ENCODE data around the gene KDM4B.
A peak's percentile ranks its signal among the peaks of the same experiment; 100 is the strongest.

The KDM4B gene

GRCh38 chr19:5141850-5142724, 173.2 kb downstream of the KDM4B start:
- DNase-seq = no peak

DNA sequence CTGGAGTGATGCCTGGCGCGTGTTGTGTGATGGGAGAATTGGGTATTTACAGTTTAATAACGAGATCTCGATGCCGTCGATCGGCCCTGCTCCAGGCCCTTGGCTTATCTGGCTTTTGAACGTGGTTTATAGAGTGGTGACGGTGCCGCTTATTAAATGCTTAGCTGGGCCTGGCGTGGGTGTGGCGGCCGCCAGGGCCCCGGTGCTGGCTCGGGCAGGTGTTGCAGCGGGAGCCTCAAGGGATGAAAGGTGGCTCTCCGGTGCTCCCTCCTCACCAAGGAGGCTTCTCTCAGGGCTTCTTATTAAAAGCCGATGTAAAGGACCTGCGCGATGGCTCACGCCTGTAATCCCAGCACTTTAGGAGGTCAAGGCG, 173.8 kb downstream of the KDM4B start:
- DNase-seq = no peak

GRCh38 chr19:5143471-5144411, 174.8 kb downstream of the KDM4B start:
- no peak for DNase-seq

DNA sequence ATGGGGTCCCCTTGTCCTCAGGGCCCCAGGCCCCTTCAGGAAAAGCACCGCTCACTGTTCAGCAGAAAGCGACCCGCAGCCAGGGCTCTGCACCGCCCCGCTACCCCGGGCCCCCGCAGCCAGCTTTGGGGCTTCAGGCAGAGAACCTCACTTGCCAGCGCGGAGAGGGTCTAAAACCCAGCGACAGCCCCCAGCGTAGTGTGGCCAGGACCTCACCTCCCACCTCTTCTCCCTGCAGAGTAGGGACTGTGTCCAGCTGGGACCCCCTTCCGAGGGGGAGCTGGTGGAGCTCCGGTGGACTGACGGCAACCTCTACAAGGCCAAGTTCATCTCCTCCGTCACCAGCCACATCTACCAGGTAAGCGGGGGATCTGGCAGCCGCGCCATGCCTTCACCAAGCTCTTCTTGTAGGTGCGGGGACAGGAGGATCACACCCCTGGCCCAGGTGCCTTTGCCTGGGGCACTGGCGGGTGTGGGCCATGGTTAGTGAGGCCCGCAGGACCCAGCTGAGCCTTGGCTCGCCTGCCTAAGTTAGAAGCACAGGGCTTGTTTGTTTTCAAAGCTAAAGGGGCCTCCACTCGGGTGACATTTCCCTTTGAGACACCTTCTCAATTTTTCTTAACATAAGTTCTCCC, 175.7 kb downstream of the KDM4B start:
- no peak for DNase-seq

DNA sequence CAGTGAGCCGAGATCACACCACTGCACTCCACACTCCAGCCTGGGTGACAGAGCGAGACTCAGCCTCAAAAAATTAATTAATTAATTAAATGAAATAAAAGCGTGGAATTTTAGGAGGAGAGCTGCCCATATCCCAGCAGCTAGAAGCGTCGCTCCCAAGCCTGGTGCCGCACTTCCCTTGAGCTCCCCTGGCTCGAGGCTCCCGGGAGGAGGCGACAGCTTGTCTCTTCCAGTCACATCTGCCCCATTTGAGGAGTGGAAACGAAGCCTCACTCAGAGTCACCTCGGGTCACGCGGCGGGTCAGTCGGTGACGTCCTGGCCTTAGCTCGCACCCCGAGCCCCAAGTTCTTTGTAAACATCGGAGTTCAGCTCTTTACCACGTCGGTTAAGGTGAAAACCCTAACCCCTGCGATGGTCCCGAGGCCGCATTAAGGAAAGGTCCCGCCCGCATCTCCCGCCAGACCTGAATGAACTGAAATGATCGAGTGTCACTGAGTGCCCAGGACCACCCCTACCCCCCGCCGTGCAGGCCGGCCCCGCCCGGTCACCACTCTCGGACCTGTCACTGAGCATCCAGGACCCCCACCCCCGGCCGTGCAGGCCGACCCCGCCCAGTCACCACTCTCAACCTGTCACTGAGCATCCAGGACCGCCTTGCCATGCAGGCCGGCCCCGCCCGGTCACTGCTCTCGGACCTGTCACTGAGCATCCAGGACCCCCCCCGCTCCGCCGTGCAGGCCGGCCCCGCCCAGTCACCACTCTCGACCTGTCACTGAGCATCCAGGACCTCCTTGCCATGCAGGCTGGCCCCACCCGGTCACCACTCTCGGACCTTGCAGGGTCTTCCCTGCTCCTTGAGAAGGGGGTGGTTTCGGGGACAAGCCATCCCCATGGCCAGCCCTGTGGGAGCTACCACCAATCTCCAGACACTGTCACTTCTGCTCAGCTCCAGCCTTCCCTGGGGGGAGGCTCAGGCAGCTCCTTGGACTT, 176.9 kb downstream of the KDM4B start:
- no peak for DNase-seq

GRCh38 chr19:5147074-5147977, 178.4 kb downstream of the KDM4B start:
- no peak for DNase-seq

GRCh38 chr19:5147978-5148793, 179.3 kb downstream of the KDM4B start:
- no peak for DNase-seq

- DNase-seq = no peak
Observed at GRCh38 chr19:5148794-5149190, 179.9 kb downstream of the KDM4B start.

DNA sequence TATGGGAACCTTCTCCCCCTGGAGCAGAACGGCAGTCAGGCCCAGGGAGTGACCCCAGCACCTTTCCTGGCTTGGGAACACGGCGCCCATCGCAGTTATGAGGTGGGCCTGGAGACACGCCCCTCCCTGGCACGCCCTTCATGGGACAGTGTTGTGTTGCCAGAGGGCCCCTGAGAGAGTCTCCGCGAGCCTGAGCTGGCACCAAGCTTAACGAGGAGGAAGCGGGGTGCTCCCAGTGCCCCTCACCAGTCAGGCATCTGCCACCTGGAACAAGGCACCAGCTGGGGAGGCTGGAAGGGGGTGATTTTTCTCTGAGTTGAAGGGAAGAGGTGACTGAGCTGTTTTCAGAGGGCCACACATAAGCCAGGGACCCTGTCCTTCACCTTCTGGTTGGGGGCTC, 180.6 kb downstream of the KDM4B start:
- no peak for DNase-seq

GRCh38 chr19:5149932-5150901, 181.3 kb downstream of the KDM4B start:
- DNase-seq = no peak

DNA sequence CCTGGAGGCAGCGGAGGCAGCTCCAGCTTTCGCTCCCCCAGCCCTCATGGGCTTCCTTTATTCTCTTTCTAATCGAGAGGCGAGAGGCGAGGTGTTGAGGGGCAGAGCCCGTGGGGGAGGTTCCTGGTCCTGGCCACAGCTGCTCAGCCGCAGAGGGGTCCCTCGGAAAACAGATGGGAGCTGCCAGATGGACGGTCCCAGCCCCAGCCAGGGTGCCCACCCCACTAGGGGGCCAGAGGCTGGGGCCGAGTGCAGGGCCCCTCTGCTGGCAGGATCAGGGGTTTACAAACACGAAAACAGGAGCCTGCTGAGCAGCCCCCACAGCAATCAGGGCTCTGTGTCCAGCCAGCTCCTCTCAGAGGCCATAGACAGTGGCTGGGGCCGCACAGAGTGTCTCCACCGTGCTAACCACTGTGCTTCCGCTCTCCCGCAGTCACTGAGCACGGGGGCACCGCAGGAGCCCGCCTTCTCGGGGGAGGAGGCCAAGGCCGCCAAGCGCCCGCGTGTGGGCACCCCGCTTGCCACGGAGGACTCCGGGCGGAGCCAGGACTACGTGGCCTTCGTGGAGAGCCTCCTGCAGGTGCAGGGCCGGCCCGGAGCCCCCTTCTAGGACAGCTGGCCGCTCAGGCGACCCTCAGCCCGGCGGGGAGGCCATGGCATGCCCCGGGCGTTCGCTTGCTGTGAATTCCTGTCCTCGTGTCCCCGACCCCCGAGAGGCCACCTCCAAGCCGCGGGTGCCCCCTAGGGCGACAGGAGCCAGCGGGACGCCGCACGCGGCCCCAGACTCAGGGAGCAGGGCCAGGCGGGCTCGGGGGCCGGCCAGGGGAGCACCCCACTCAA, 182.2 kb downstream of the KDM4B start:
- DNase-seq = no peak

GRCh38 chr19:5152013-5152763, 183.3 kb downstream of the KDM4B start:
- DNase-seq = no peak

DNA sequence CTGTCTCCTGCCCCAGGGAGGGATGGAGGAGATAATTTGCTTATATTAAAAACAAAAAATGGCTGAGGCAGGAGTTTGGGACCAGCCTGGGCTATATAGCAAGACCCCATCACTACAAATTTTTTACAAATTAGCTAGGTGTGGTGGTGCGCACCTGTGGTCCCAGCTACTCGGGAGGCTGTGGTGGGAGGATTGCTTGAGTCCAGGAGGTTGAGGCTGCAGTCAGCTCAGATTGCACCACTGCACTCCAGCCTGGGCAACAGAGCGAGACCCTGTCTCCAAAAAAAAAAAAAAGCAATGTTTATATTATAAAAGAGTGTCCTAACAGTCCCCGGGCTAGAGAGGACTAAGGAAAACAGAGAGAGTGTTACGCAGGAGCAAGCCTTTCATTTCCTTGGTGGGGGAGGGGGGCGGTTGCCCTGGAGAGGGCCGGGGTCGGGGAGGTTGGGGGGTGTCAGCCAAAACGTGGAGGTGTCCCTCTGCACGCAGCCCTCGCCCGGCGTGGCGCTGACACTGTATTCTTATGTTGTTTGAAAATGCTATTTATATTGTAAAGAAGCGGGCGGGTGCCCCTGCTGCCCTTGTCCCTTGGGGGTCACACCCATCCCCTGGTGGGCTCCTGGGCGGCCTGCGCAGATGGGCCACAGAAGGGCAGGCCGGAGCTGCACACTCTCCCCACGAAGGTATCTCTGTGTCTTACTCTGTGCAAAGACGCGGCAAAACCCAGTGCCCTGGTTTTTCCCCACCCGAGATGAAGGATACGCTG, 184.0 kb downstream of the KDM4B start:
- no peak for DNase-seq

DNA sequence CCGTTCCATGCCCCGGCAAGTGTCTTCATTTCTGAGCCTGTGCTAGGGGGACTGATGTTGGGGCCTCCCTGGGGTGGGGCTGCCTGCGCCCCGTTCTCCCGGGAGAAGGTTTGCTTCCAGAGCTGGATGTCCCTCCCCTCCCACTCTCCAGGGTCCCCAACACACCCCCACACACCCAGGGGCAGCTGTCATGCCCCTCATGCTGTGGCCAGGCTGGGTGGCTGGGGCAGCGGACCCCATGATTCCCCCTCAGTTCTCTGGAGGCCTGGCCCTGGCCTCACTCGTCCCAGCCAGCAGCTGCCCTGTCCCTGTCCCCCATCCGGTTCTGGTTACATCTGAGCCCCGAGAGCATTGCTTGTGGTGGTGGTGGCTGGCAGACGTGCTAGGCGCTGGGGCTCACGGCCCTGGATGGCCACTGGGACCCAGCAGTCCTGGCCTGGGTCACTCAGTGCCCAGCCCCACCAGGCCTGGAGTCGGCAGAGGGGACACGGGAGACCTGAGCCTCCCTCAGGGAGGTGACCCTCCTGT, 184.8 kb downstream of the KDM4B start:
- no peak for DNase-seq

DNA sequence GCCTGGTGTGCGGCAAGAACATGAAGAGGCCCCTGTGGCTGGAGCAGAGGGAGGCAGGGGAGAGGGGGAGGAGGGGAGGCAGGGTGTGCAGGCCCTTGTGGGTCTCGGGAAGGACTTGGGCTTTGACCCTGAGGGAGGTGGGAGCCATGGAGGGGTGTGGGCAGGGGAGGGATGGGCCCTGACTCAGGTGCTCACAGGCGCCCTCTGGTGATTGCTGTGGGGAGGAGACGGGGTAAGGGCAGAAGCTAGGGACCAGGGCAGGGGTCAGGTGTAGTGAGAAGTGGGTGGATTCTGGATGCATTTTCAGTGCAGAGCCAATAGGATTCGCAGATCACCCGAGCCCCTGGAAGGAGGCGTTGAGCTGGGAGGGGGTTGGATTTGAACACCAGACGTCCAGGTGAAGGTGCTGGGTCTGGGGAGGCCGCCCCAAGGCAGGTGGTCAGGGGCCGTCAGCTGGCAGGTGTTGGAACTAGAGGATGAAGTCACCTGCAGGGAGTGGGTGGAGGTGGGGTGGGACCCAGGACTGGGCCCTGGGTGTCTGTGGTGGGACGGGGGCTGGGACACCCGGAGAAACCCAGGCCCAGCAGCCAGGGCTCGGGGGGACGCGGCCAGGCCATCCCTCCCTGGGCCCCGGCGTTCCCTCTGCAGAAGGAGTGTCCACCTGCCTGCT, 185.4 kb downstream of the KDM4B start:
- DNase-seq = peak; percentile 19

Data from activated T-cell treated with anti-CD3 and anti-CD28 coated beads for 4 hours (primary cell).